Esophagus muscularis mucosa (tissue), 4 donors: Measurements from ENCODE around the gene DIP2B. TPM values are rescaled to one million over a fixed set of nuclear protein-coding genes. Genes with fewer than 3 reads are reported as not detected.

Experiments used
- DNase-seq: peaks from one replicate; pipeline ENCODE4 v3.0.0-alpha.2; 2017; ENCODE audit errors: extremely low spot score
- H3K27ac ChIP-seq, 4 donors: fragments of 200-600 bp; sonication (generic); replicated peaks in 1 of 4; 1 replicate in 3 of 4; 2 replicates in 1 of 4; pipeline ENCODE4 v1.5.1; 2016 to 2019; ENCODE audit warnings: mild to moderate bottlenecking in 1 of 4
- H3K27me3 ChIP-seq, 4 donors: fragments of 200-600 bp; sonication (generic); one replicate each; pipeline versions ENCODE4 v1.5.1 to v1.6.0; 2016 to 2019
- H3K36me3 ChIP-seq, 4 donors: fragments of 200-600 bp; sonication (generic); one replicate each; pipeline ENCODE4 v1.5.1; 2016 to 2019
- H3K4me1 ChIP-seq, 4 donors: fragments of 200-600 bp; sonication (generic); one replicate each; pipeline ENCODE4 v1.5.1; 2016 to 2019
- H3K4me3 ChIP-seq, 4 donors: fragments of 200-600 bp; sonication (generic); 1 replicate in 2 of 4; 2 replicates in 2 of 4; pipeline ENCODE4 v1.5.1; 2016 to 2019; ENCODE audit warnings: mild to moderate bottlenecking in 4 of 4, moderate library complexity in 1 of 4
- H3K9me3 ChIP-seq, 4 donors: fragments of 200-600 bp; sonication (generic); 1 replicate in 3 of 4; 2 replicates in 1 of 4; pipeline ENCODE4 v1.5.1; 2016 to 2019
- EP300 ChIP-seq: sonication (generic); formaldehyde crosslinking; IDR thresholded peaks from one replicate; pipeline ENCODE4 v1.6.1; 2017; ENCODE audit warnings: antibody characterized with exemption
- POLR2A ChIP-seq: fragments of 450-650 bp; IDR thresholded peaks from one replicate; pipeline ENCODE4 v1.6.1; 2017; ENCODE audit warnings: antibody characterized with exemption, moderate library complexity, mild to moderate bottlenecking, low read depth
- POLR2AphosphoS5 ChIP-seq, 2 donors: sonication (generic); formaldehyde crosslinking; IDR thresholded peaks; one replicate each; pipeline ENCODE4 v1.6.1; 2017; ENCODE audit warnings: antibody characterized with exemption in 2 of 2
- WGBS: methylation state at CpG from one replicate; pipeline ENCODE4 v1.1.5; 2018; 5-methylcytosine and 5-hydroxymethylcytosine counted together
- intact Hi-C: fragments of 100-400 bp; cut with DNase I; formaldehyde crosslinking; loops from one replicate; pipeline ENCODE4 v1.15.1; 2023
- total RNA-seq, 4 donors: library from RNA; depleted of rRNA; stranded (reverse); fragments of >200 nt; gene quantifications; one replicate each; pipeline versions ENCODE4 v1.1.0 to v1.2.1, GENCODE V29; 2016
- TF ChIP-seq, protein P1 (sequence below), 3 experiments: fragments of 200-600 bp in 2 of 3; fragments of 450-650 bp in 1 of 3; sonication (generic) in 2 of 3; IDR thresholded peaks; one replicate each; pipeline ENCODE4 v1.5.1; 2017 to 2019; ENCODE audit warnings: antibody characterized with exemption in 3 of 3, mild to moderate bottlenecking in 2 of 3, moderate library complexity in 1 of 3

DIP2B gene
- total RNA-seq, 4 donors from 2014 or later = 18.7 to 23.0 (median 20.6) TPM

DNA sequence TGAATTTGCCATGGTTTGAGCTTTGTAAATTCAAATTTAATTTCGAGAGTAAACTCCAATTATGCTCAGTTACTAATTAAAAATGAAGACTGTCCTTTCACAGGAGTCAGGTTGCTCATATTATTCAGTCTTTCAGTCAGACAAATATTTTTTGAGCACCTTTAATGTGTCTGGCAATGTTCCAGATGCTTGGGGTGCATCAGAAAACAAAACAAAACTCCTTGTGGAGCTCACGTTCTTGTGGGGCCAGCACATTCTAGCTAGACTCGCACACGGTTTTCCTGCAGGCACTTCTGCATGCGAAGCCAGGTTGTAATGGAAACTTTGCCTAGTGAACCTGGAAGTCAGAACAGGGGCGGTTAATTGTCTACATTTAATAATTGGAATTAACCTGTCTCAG lies 195.2 kb downstream of the DIP2B start:
- intact Hi-C loops = no loop called here
- Histone ChIP-seq H3K4me3 (no peak overlapping the region), H3K4me1 (no peaks in the 10 kb centered on the region), H3K9me3 (no peaks in the 10 kb centered on the region), H3K27me3 (no peaks in the 10 kb centered on the region), H3K36me3 (peaks cover 16 to 100% (median 76%) of the 10 kb centered on the region in 4 donors), H3K27ac (no peak overlapping the region)
- TF ChIP-seq POLR2A (no peak), EP300 (no peak), POLR2AphosphoS5 (IDR thresholded peaks at IDR 0.05) (no peak)
- TF ChIP-seq, protein P1, sequence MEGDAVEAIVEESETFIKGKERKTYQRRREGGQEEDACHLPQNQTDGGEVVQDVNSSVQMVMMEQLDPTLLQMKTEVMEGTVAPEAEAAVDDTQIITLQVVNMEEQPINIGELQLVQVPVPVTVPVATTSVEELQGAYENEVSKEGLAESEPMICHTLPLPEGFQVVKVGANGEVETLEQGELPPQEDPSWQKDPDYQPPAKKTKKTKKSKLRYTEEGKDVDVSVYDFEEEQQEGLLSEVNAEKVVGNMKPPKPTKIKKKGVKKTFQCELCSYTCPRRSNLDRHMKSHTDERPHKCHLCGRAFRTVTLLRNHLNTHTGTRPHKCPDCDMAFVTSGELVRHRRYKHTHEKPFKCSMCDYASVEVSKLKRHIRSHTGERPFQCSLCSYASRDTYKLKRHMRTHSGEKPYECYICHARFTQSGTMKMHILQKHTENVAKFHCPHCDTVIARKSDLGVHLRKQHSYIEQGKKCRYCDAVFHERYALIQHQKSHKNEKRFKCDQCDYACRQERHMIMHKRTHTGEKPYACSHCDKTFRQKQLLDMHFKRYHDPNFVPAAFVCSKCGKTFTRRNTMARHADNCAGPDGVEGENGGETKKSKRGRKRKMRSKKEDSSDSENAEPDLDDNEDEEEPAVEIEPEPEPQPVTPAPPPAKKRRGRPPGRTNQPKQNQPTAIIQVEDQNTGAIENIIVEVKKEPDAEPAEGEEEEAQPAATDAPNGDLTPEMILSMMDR (IDR thresholded peaks at IDR 0.05) = no peak
- no peak for DNase-seq
- 81% methylated on average over 6 of the region's 6 CpGs for WGBS

DNA sequence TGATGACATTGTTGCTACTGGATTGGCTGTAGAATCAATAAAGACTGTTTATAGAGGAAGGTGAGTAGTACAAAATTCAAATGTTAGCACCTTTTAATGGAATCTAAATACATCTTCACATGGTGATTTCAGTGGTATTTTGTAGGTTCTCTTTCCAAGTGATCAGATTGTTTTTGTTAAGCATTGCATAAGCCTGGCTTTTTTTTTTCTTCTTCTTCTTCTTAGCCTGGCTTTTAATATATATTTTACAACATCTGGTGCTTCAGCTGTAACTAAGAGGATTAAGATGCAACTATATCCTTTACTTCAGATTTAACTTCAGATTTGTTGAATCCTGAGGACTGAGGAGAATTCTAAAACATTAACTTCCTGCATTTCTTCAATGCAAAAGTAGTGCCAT lies 201.8 kb downstream of the DIP2B start:
- intact Hi-C loops = no loop called here
- Histone ChIP-seq H3K27ac (no peak overlapping the region), H3K4me1 (peaks cover 5 to 11% (median 9%) of the 10 kb centered on the region in 4 donors), H3K27me3 (no peaks in the 10 kb centered on the region), H3K4me3 (no peak overlapping the region), H3K9me3 (no peaks in the 10 kb centered on the region), H3K36me3 (peaks cover 26 to 99% (median 60%) of the 10 kb centered on the region in 4 donors)
- DNase-seq = no peak
- TF ChIP-seq, protein P1 (IDR thresholded peaks at IDR 0.05) = no peak
- TF ChIP-seq EP300 (no peak), POLR2A (no peak), POLR2AphosphoS5 (IDR thresholded peaks at IDR 0.05) (no peak)

DNA sequence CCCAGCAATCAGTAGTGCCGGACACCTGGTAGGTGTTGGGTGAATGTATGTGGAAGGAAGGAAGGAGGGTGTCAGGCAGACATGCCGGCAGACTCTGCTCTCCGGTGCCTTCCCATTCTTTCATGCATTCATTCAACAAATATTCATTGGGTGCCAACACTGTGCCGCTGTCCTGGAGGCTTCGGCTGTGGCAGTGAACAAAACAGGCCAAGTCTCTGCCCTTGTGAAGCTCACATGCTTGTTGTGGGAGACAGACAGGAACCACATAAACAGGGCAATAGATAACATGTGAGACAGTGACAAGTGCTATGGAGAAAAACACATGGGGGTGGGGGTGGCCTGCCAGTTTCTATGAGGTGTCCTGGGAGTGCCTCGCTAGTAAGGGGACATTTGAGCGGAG lies 202.6 kb downstream of the DIP2B start:
- H3K9me3 ChIP-seq = no peaks in the 10 kb centered on the region
- no peak for DNase-seq
- H3K4me3 ChIP-seq = no peak overlapping the region
- H3K36me3 ChIP-seq = peaks cover 26 to 98% (median 60%) of the 10 kb centered on the region in 4 donors
- WGBS = 96% methylated on average over 6 of the region's 7 CpGs
- peaks cover 5 to 12% (median 9%) of the 10 kb centered on the region in 4 donors for H3K4me1 ChIP-seq
- intact Hi-C loops = no loop called here
- no peak overlapping the region for H3K27ac ChIP-seq
- TF ChIP-seq POLR2A = no peak
- TF ChIP-seq, protein P1 (IDR thresholded peaks at IDR 0.05) = no peak
- TF ChIP-seq POLR2AphosphoS5 (IDR thresholded peaks at IDR 0.05) = no peak
- TF ChIP-seq EP300 = no peak
- H3K27me3 ChIP-seq = no peaks in the 10 kb centered on the region

DNA sequence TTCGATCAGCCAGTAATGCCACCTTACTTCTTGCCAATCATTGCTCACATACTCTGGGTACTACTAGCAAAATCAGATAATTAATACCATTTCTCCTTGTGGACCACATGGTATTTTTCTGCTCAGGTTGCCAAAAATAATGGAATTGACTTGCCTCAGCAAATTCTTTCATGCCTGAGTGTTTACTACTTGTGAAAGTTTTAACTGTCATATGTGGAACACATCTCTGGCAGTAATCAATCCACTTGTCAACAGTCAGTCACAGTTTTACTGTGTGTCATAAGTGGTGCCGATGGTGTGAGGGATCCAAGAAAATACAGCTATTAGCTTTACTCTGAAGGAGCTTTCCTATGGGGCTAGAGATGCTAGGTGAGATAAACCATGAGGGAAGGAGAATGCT lies 203.8 kb downstream of the DIP2B start:
- peaks cover 26 to 98% (median 61%) of the 10 kb centered on the region in 4 donors for H3K36me3 ChIP-seq
- no peaks in the 10 kb centered on the region for H3K27me3 ChIP-seq
- TF ChIP-seq EP300 = no peak
- TF ChIP-seq POLR2A = no peak
- TF ChIP-seq POLR2AphosphoS5 (IDR thresholded peaks at IDR 0.05) = no peak
- TF ChIP-seq, protein P1 (IDR thresholded peaks at IDR 0.05) = no peak
- 95% methylated on average over 2 of the region's 2 CpGs for WGBS
- no peak for DNase-seq
- intact Hi-C loops = no loop called here
- peaks cover 5 to 12% (median 9%) of the 10 kb centered on the region in 4 donors for H3K4me1 ChIP-seq
- H3K4me3 ChIP-seq = no peak overlapping the region
- H3K9me3 ChIP-seq = no peaks in the 10 kb centered on the region
- H3K27ac ChIP-seq = no peak overlapping the region

DNA sequence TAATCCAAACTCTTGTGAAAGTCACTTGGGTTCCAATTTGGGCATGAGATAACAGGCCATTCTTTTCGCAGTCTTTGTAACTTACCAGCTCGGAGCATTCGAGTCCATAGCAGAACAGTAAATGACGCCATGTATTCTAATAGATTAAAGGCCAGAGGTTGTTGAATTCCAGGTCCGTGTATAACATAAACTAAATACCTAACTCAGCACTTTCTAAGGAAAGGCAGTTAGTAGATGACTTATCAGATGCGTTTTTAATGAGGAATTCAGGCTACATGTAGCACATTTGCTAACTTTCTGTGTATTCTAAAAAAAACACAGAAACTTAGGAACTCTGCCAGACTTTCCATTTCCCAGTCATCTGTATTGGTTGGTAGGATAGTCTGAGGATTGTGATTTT lies 206.3 kb downstream of the DIP2B start:
- peaks cover 26 to 97% (median 58%) of the 10 kb centered on the region in 4 donors for H3K36me3 ChIP-seq
- no peak overlapping the region for H3K27ac ChIP-seq
- peaks cover 5 to 23% (median 17%) of the 10 kb centered on the region in 4 donors for H3K4me1 ChIP-seq
- intact Hi-C loops = loop anchor here (10.0 kb wide), 1 partner anchor 206 kb away; the partner anchor contains the start of gene DIP2B
- TF ChIP-seq, protein P1 (IDR thresholded peaks at IDR 0.05) = no peak
- TF ChIP-seq EP300 (no peak), POLR2AphosphoS5 (IDR thresholded peaks at IDR 0.05) (no peak), POLR2A (no peak)
- no peaks in the 10 kb centered on the region for H3K27me3 ChIP-seq
- H3K4me3 ChIP-seq = no peak overlapping the region
- no peak for DNase-seq
- WGBS = 57% methylated on average over 6 of the region's 6 CpGs
- no peaks in the 10 kb centered on the region for H3K9me3 ChIP-seq
